A549 (cell line): ENCODE results near the gene ARSK. TPM values are rescaled to one million over a fixed set of nuclear protein-coding genes. Genes with fewer than 3 reads are reported as not detected.

Experiments
- ATAC-seq, 2 experiments: fragments of 200-7000 bp in 1 of 2; fragments of >200 bp in 1 of 2; cut with Nextera tagmentation in 1 of 2; cut with Tn5 transposase in 1 of 2; 3 replicates each; pipeline versions ENCODE4 v1.8.0 to v1.9.1; 2018 to 2020; ENCODE audit warnings: mild to moderate bottlenecking in 1 of 2, moderate library complexity in 1 of 2
- CTCF ChIA-PET: fragments of 300-600 bp; sonication (Branson Sonifier 250); formaldehyde crosslinking; extraction: SDS; loops from one replicate; lab custom pipeline; 2021; ENCODE audit warnings: antibody characterized with exemption, inconsistent platforms; lab: Yijun Ruan, JAX
- POLR2A ChIA-PET: fragments of 350-600 bp; formaldehyde crosslinking; extraction: SDS; loops from one replicate; lab custom pipeline; 2021; ENCODE audit warnings: antibody characterized with exemption, inconsistent platforms; lab: Yijun Ruan, JAX
- DNase-seq, 2 experiments: peaks; one replicate each; pipeline versions ENCODE4 v3.0.0 to v3.0.0-alpha.2; 2011 to 2016; ENCODE audit warnings: low read depth in 1 of 2, low spot score in 1 of 2
- FAIRE-seq: peaks from 2 replicates; lab custom pipeline; 2011; peaks lifted over from hg19 to GRCh38; lab: Jason Lieb, UNC
- H3K27ac ChIP-seq, 2 experiments: fragments of >200 bp; sonication (Bioruptor Twin); formaldehyde crosslinking; 3 replicates each; pipeline ENCODE4 v1.5.1; 2016 to 2017
- H3K4me1 ChIP-seq: fragments of >200 bp; sonication (Bioruptor Twin); formaldehyde crosslinking; 3 replicates; pipeline ENCODE4 v1.6.1; 2016
- H3K4me2 ChIP-seq: fragments of >200 bp; sonication (Bioruptor Twin); formaldehyde crosslinking; 3 replicates; pipeline ENCODE4 v1.6.1; 2016
- H3K4me3 ChIP-seq: fragments of >200 bp; sonication (Bioruptor Twin); formaldehyde crosslinking; 3 replicates; pipeline ENCODE4 v1.5.1; 2016
- H3K9me3 ChIP-seq: fragments of >200 bp; sonication (Bioruptor Twin); formaldehyde crosslinking; 3 replicates; pipeline ENCODE4 v1.6.1; 2016
- BHLHE40 ChIP-seq: IDR thresholded peaks from 2 replicates; pipeline ENCODE4 v1.6.1; 2012; ENCODE audit warnings: low read depth, low read length, inconsistent platforms
- CHD2 ChIP-seq: fragments of 150-350 bp; IDR thresholded peaks from 2 replicates; pipeline ENCODE4 v1.6.1; 2014; ENCODE audit warnings: low read length; ENCODE audit not compliant: partially characterized antibody
- CHD4 ChIP-seq: fragments of 200-600 bp; sonication (generic); IDR thresholded peaks from 2 replicates; pipeline ENCODE4 v1.6.1; 2016; ENCODE audit warnings: antibody characterized with exemption, mild to moderate bottlenecking, borderline replicate concordance
- EP300 ChIP-seq, 2 experiments: fragments of >200 bp; sonication (Bioruptor Twin); formaldehyde crosslinking; IDR thresholded peaks; 2 replicates in 1 of 2; 3 replicates in 1 of 2; pipeline ENCODE4 v1.6.1; 2016 to 2017
- HDAC2 ChIP-seq: fragments of 200-600 bp; sonication (generic); IDR thresholded peaks from 2 replicates; pipeline ENCODE4 v1.6.1; 2016
- JUN ChIP-seq, 2 experiments: fragments of >200 bp; sonication (Bioruptor Twin); formaldehyde crosslinking; IDR thresholded peaks; 2 replicates in 1 of 2; 3 replicates in 1 of 2; pipeline ENCODE4 v1.6.1; 2016 to 2017
- PHF8 ChIP-seq: fragments of 200-600 bp; sonication (generic); IDR thresholded peaks from 2 replicates; pipeline ENCODE4 v1.6.1; 2016; ENCODE audit warnings: low read depth, mild to moderate bottlenecking, antibody characterized with exemption, moderate library complexity, borderline replicate concordance
- RFX5 ChIP-seq: fragments of 450-650 bp; IDR thresholded peaks from 2 replicates; pipeline ENCODE4 v1.7.1; 2014; ENCODE audit warnings: antibody characterized with exemption, mild to moderate bottlenecking, moderate library complexity
- ZFP36 ChIP-seq: fragments of 450-650 bp; IDR thresholded peaks from 2 replicates; pipeline ENCODE4 v1.6.1; 2014; ENCODE audit warnings: borderline replicate concordance; ENCODE audit not compliant: partially characterized antibody
- WGBS: methylation state at CpG from one replicate; pipeline ENCODE4 v1.1.6; 2017; ENCODE audit errors: missing lambda C conversion rate; 5-methylcytosine and 5-hydroxymethylcytosine counted together
- polyA plus RNA-seq, 4 experiments: library from polyadenylated mRNA; depleted of rRNA in 3 of 4; stranded (reverse); fragments of >200 nt; fragmentation: RNase III in 1 of 4; extraction: RNeasy Plus Mini Kit Qiagen cat#74134 plus additional on column Dnase treatment in 1 of 4; gene quantifications; 2 replicates in 3 of 4; 3 replicates in 1 of 4; pipeline ENCODE4 v1.2.3, GENCODE V29; 2011 to 2017
- TF ChIP-seq, protein P1 (sequence below): fragments of >200 bp; sonication (Bioruptor Twin); formaldehyde crosslinking; IDR thresholded peaks from 3 replicates; pipeline ENCODE4 v1.6.1; 2016
- TF ChIP-seq, protein P2 (sequence below): fragments of 250-450 bp; sonication (Bioruptor Pico); IDR thresholded peaks from 2 replicates; pipeline ENCODE4 v1.5.0; 2021; ENCODE audit warnings: mild to moderate bottlenecking, moderate library complexity, borderline replicate concordance
- TF ChIP-seq, protein P3 (sequence below): IDR thresholded peaks from 2 replicates; pipeline ENCODE4 v1.6.1; 2012; ENCODE audit warnings: low read depth, borderline replicate concordance

Gene ARSK
- polyA plus RNA-seq, 2 of the 4 experiments (the other 2 are of a cell fraction): 7.0 to 14.0 TPM

DNA sequence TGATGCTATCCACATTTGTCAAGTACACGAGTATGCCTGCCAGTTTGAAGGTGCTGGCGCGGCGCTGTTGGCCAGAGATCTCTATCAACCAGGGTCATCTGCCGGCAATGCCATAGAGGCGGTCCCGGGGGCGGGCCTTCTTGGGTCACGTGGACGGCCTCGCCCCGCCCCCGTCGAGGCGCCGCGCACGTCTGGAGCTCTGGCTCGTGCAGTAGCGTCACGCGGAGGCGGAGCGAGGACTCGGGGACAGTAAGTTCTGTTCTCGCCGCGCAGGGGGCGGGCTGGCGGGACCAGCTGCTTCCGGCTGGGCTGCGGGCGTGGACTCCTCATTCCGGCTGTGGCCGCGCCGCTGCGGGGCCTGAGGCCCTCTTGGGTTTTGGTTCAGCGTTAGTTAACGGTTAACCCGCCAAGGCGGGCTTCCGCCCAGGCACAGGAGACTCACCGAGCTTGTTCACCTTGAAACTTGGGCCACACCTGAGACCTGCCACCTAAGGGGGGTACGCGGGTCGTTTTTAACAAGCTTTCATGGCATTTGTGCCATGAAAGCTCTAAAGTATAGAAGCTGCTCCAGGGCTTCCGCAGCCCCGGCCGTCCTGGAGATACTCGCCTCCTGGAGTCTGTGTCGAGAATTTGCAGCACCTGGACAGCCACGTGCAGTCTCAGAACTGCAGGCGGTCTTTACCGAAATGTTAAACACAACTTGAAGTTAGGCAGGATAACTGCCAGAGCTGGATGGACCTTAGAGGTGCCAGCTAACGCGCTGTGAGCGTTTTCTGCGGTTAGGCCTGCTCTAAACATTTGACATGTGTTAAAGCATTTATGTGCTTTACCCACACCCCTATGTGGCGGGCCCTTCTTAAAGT, 91.9 kb downstream of the ARSK start, which contains the start of gene RFESD (continued):
- TF ChIP-seq, protein P1, sequence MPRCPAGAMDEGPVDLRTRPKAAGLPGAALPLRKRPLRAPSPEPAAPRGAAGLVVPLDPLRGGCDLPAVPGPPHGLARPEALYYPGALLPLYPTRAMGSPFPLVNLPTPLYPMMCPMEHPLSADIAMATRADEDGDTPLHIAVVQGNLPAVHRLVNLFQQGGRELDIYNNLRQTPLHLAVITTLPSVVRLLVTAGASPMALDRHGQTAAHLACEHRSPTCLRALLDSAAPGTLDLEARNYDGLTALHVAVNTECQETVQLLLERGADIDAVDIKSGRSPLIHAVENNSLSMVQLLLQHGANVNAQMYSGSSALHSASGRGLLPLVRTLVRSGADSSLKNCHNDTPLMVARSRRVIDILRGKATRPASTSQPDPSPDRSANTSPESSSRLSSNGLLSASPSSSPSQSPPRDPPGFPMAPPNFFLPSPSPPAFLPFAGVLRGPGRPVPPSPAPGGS: peak; percentile 72; the same call in 1 of the 3 replicates
- TF ChIP-seq JUN (IDR thresholded peaks at IDR 0.05): peak; percentile 76 to 85; a peak in 3 of 5 replicates
- TF ChIP-seq, protein P2, sequence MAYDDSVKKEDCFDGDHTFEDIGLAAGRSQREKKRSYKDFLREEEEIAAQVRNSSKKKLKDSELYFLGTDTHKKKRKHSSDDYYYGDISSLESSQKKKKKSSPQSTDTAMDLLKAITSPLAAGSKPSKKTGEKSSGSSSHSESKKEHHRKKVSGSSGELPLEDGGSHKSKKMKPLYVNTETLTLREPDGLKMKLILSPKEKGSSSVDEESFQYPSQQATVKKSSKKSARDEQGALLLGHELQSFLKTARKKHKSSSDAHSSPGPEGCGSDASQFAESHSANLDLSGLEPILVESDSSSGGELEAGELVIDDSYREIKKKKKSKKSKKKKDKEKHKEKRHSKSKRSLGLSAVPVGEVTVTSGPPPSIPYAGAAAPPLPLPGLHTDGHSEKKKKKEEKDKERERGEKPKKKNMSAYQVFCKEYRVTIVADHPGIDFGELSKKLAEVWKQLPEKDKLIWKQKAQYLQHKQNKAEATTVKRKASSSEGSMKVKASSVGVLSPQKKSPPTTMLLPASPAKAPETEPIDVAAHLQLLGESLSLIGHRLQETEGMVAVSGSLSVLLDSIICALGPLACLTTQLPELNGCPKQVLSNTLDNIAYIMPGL (CRISPR knock-in tag): no peak
- no peak for TF ChIP-seq CHD4
- TF ChIP-seq ZFP36: no peak
- no peak for TF ChIP-seq CHD2
- no peak for TF ChIP-seq EP300 (IDR thresholded peaks at IDR 0.05)
- TF ChIP-seq RFX5: no peak
- no peak for TF ChIP-seq HDAC2
- TF ChIP-seq PHF8: peak; percentile 91

DNA sequence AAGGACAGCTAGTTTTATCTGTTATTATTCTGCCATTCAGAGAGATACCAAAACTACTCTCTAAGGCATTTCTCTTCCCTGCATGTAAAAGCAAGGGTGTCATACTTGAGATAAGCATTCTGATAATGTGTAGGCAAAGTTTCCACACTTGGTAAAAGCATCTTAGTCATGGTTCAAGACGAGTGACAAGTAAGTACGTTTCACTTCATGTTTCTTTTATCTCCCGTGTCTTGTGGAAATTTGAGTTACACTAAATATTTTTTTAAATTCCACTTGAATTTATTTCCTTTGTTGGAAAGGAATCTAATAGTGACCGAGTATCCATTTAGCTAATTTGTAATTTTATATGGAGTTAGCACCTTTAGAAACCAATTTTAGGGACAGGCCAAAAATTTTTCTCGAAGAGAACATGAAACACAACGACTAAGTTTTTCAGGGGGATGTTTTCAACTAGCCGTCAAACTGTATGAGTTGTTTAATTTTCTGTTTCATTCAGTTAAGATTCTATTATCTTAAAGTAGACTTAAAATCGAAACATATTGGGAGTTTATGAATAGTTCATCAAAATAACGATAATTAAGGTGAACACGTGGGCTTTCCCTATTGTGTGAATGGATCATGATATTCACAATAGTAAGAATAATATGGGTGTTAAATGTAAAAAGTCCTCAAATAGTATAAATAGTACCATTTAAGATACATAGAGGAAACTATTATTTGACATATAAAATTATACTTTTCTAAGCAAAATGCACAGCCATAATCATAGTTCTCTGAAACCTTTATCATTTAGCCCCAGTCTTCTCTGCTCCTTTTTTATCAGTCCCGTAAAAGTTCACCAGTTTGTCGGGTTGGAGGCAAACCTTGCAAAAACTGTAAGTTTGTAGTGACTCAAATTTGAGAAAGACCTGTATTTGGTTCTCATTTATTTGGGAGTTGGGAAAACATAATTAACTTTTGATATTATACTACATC, 93.3 kb downstream of the ARSK start:
- no peak for FAIRE-seq
- TF ChIP-seq, protein P3, sequence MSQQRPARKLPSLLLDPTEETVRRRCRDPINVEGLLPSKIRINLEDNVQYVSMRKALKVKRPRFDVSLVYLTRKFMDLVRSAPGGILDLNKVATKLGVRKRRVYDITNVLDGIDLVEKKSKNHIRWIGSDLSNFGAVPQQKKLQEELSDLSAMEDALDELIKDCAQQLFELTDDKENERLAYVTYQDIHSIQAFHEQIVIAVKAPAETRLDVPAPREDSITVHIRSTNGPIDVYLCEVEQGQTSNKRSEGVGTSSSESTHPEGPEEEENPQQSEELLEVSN: no peak
- ChIA-PET CTCF (interaction anchor here (1.8 to 7.7 kb wide), 6 partner anchors 11 to 199 kb away, joined by 5 to 104 read pairs (median 15); partner anchors contain the start of gene GLRX), POLR2A (interaction anchor here (2.1 kb wide), 1 partner anchor 133 kb away, joined by 8 read pairs; no protein-coding TSS in a partner anchor)
- H3K9me3 ChIP-seq: no peaks in the 10 kb centered on the region
- peaks cover 14% of the 10 kb centered on the region for H3K4me1 ChIP-seq
- WGBS: 68% methylated on average over 12 of the region's 12 CpGs
- DNase-seq: peak in 1 of 2 experiments; percentile 26
- H3K27ac ChIP-seq: peak overlapping the region; percentile 85 to 87
- ATAC-seq: no peak
- H3K4me3 ChIP-seq: peak overlapping the region; percentile 47; the same call in 2 of the 3 replicates
- H3K4me2 ChIP-seq: peak overlapping the region; percentile 89

DNA sequence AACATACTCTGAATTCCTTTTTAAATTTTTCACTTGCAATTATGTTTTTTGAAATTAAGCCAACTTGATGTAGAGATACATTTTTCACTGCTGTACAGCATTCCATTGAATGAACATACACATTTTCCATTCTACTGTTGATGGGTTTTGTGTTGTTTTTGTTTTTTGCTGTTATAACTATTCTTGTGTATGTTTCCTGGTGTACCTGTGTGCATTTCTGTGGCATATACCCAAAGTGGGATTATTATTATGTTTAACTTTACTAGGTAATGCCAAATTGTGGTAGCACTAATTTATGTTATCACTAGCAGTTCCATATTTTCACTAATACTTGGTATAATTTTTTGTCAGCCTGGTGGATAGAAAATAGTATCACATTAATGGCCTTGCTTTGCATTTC, 94.4 kb downstream of the ARSK start:
- DNase-seq (no peak), ATAC-seq (no peak), FAIRE-seq (no peak)
- POLR2A ChIA-PET: no interaction called here
- Histone ChIP-seq H3K9me3 (no peaks in the 10 kb centered on the region), H3K27ac (no peak overlapping the region; a peak in 1 of 6 replicates), H3K4me2 (no peak overlapping the region), H3K4me1 (peaks cover 14% of the 10 kb centered on the region), H3K4me3 (no peak overlapping the region)
- CTCF ChIA-PET: no interaction called here
- no peak for TF ChIP-seq BHLHE40
